NCI-H1092 (cell line): Measurements from ENCODE around the gene CALML4.
"Not testable (repeated sequence)": the region's sequence is repeated elsewhere in the genome, so short reads cannot be mapped to it uniquely, and the experiment has no call there.

Experiments used
- DNase-seq: peaks from one replicate; lab custom pipeline; 2025; lab: John Stamatoyannopoulos, UW

Gene CALML4

GRCh38 chr15:68191555-68191954 is 13.6 kb downstream of the CALML4 start:
- DNase-seq, result no peak

GRCh38 chr15:68190048-68190447 is 15.1 kb downstream of the CALML4 start:
- DNase-seq, result no peak

GRCh38 chr15:68188647-68189046 is 16.5 kb downstream of the CALML4 start:
- no peak for DNase-seq

GRCh38 chr15:68187559-68187958 is 17.6 kb downstream of the CALML4 start:
- DNase-seq, result peak; percentile 33

- no peak for DNase-seq
Observed at GRCh38 chr15:68186671-68187397, 18.3 kb downstream of the CALML4 start.

GRCh38 chr15:68184616-68185480 is 20.3 kb downstream of the CALML4 start:
- DNase-seq, result no peak

- DNase-seq, result no peak
Observed at GRCh38 chr15:68183616-68184315, 21.4 kb downstream of the CALML4 start.

GRCh38 chr15:68177742-68178141 is 27.4 kb downstream of the CALML4 start:
- no peak for DNase-seq

GRCh38 chr15:68176601-68177000 is 28.5 kb downstream of the CALML4 start:
- no peak for DNase-seq

- no peak for DNase-seq
Observed at GRCh38 chr15:68175526-68175925, 29.6 kb downstream of the CALML4 start.

GRCh38 chr15:68173119-68173518 is 32.0 kb downstream of the CALML4 start:
- DNase-seq, result no peak

GRCh38 chr15:68172037-68172436 is 33.1 kb downstream of the CALML4 start:
- not testable (repeated sequence) for DNase-seq

- DNase-seq, result no peak
Observed at GRCh38 chr15:68166847-68167246, 38.3 kb downstream of the CALML4 start.

- no peak for DNase-seq
Observed at GRCh38 chr15:68163191-68163590, 41.9 kb downstream of the CALML4 start.

GRCh38 chr15:68158046-68158628 is 47.0 kb downstream of the CALML4 start:
- DNase-seq, result no peak

- no peak for DNase-seq
Observed at GRCh38 chr15:68157074-68157473, 48.1 kb downstream of the CALML4 start.

- peak; percentile 27 for DNase-seq
Observed at GRCh38 chr15:68154923-68155559, 50.1 kb downstream of the CALML4 start.

- no peak for DNase-seq
Observed at GRCh38 chr15:68152342-68152741, 52.8 kb downstream of the CALML4 start.

- DNase-seq, result no peak
Observed at GRCh38 chr15:68151277-68151676, 53.9 kb downstream of the CALML4 start.

GRCh38 chr15:68150187-68150586 is 54.9 kb downstream of the CALML4 start:
- DNase-seq, result no peak

- DNase-seq, result no peak
Observed at GRCh38 chr15:68149059-68149458, 56.1 kb downstream of the CALML4 start.

- DNase-seq, result no peak
Observed at GRCh38 chr15:68148039-68148438, 57.1 kb downstream of the CALML4 start.
